MM.1S (cell line): ENCODE measurements around the gene STRN.

Experiments
- CTCF ChIP-seq: fragments of 300-600 bp; sonication (generic); IDR thresholded peaks from 2 replicates; pipeline ENCODE4 v1.5.1; 2016; ENCODE audit warnings: antibody characterized with exemption, low read length, mixed read lengths
- EZH2 ChIP-seq: fragments of 300-600 bp; sonication (generic); optimal IDR thresholded peaks from 2 replicates; pipeline ENCODE3; 2017; ENCODE audit warnings: low read depth, mild to moderate bottlenecking, antibody characterized with exemption, low read length, mixed read lengths

GRCh38 chr2:36988008-36988407, 21.7 kb upstream of the STRN start:
- no peak for TF ChIP-seq CTCF
- TF ChIP-seq EZH2, result no peak
